ENCODE data around the gene ATG9A.

Gene ATG9A

DNA sequence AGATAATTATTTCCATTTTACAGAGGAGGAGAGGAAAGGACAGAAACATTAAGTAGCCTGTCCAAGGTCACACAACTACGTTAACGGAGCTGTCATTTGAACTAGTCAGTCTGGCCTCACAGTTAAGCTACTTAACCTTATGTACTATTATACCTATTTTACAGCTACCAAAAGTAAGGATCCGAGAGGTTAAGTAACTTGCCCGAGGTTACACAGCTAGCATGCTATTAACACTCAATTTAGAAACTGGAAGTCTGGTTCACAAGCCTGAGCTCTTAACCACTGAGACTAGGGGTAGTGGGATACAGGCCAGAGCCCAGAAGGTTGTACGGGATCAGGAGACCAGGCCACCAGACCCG lies 15.3 kb upstream of the ATG9A start:
- Histone ChIP-seq H4K20me1 (ENCODE audit: low read depth, low read length) (no peaks in the 10 kb centered on the region), H3K27ac (ENCODE audit: low read depth, low read length) (no peak overlapping the region), H3K79me2 (ENCODE audit: insufficient read depth, low read length) (0 out of 2 replicates have a peak, but pooled peaks cover under 1% of the 10 kb centered on the region), H2AFZ (ENCODE audit: low read depth, low read length, severe bottlenecking) (peak overlapping the region; percentile 93), H3K27me3 (ENCODE audit: low read length) (no peaks in the 10 kb centered on the region), H3K4me3 (ENCODE audit: insufficient read depth, low read length, poor library complexity, severe bottlenecking) (peak overlapping the region; percentile 79), H3K9ac (ENCODE audit: low read length) (peak overlapping the region; percentile 85), H3F3A (ENCODE audit: insufficient read depth) (peaks cover 3% of the 10 kb centered on the region; the same call in 1 of the 2 replicates), H3K36me3 (ENCODE audit: low read length) (no peaks in the 10 kb centered on the region), H3K9me2 (replicated peaks; ENCODE audit: insufficient read depth, low read length) (no peaks in the 10 kb centered on the region), H3K9me3 (ENCODE audit: insufficient read depth, low read length) (no peaks in the 10 kb centered on the region), H3K4me2 (ENCODE audit: low read depth, low read length, poor library complexity, severe bottlenecking) (peak overlapping the region; percentile 72)
- TF ChIP-seq, protein P1, sequence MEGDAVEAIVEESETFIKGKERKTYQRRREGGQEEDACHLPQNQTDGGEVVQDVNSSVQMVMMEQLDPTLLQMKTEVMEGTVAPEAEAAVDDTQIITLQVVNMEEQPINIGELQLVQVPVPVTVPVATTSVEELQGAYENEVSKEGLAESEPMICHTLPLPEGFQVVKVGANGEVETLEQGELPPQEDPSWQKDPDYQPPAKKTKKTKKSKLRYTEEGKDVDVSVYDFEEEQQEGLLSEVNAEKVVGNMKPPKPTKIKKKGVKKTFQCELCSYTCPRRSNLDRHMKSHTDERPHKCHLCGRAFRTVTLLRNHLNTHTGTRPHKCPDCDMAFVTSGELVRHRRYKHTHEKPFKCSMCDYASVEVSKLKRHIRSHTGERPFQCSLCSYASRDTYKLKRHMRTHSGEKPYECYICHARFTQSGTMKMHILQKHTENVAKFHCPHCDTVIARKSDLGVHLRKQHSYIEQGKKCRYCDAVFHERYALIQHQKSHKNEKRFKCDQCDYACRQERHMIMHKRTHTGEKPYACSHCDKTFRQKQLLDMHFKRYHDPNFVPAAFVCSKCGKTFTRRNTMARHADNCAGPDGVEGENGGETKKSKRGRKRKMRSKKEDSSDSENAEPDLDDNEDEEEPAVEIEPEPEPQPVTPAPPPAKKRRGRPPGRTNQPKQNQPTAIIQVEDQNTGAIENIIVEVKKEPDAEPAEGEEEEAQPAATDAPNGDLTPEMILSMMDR (IDR thresholded peaks at IDR 0.05; ENCODE audit: insufficient read depth, low read length, poor library complexity, severe bottlenecking), result no peak
- no peak for TF ChIP-seq EZH2phosphoT487 (conservative IDR thresholded peaks at IDR 0.05; ENCODE audit: low read length)

DNA sequence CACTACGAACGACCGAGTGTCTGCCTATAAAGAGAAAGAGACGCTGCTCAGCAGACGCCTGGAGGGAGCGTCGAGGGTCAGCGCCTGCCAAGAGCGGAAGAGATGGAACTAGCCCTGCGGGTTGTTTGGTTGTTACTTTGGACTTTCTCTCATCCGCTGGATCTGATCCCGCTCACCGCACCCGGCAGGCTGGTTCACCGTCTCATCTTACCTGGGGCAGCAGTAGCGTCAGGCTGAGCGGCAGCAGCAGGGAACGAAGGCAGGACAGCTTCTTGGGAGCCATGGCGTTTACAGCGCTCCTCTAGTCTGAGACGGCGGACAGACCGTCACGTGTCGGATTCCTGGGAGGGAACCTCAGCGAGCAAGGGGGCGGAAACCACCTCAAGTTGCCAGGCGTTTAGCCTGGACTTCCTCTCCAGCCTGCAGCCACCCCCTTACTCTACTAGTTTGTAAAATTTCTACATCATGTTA lies 13.9 kb upstream of the ATG9A start:
- no peak overlapping the region for H3K4me3 ChIP-seq (ENCODE audit: insufficient read depth, low read length, poor library complexity, severe bottlenecking)
- H3K9ac ChIP-seq (ENCODE audit: low read length), result no peak overlapping the region
- no peaks in the 10 kb centered on the region for H3K9me2 ChIP-seq (replicated peaks; ENCODE audit: insufficient read depth, low read length)
- H3K79me2 ChIP-seq (ENCODE audit: insufficient read depth, low read length), result no peaks in the 10 kb centered on the region
- H3K4me2 ChIP-seq (ENCODE audit: low read depth, low read length, poor library complexity, severe bottlenecking), result no peak overlapping the region
- no peak for TF ChIP-seq EZH2phosphoT487 (conservative IDR thresholded peaks at IDR 0.05; ENCODE audit: low read length)
- TF ChIP-seq, protein P1 (IDR thresholded peaks at IDR 0.05; ENCODE audit: insufficient read depth, low read length, poor library complexity, severe bottlenecking), result no peak
- H2AFZ ChIP-seq (ENCODE audit: low read depth, low read length, severe bottlenecking), result no peak overlapping the region
- no peaks in the 10 kb centered on the region for H4K20me1 ChIP-seq (ENCODE audit: low read depth, low read length)
- peaks cover 3% of the 10 kb centered on the region; the same call in 1 of the 2 replicates for H3F3A ChIP-seq (ENCODE audit: insufficient read depth)
- no peaks in the 10 kb centered on the region for H3K27me3 ChIP-seq (ENCODE audit: low read length)
- no peaks in the 10 kb centered on the region for H3K36me3 ChIP-seq (ENCODE audit: low read length)
- no peaks in the 10 kb centered on the region for H3K9me3 ChIP-seq (ENCODE audit: insufficient read depth, low read length)
- H3K27ac ChIP-seq (ENCODE audit: low read depth, low read length), result no peak overlapping the region

DNA sequence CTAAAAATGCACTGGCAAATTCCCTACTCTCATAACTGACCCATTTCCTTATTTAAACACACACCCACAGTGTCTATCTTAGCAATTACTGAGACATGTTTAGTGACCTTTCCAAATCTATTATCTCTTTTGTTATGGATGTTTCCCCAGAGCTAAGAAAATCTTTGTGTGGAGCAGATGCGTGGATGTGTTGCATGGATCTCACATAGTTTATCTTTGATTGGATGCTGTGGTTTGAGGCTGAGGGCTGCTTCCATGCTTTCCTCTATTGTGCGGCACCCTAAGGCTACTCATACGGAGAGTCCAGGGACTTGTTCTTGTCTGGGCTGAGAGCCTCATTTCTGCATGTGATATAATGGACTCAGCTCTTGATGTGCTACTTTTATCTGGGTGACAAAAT lies 4.9 kb upstream of the ATG9A start:
- 0 out of 2 replicates have a peak, but pooled peaks cover 7% of the 10 kb centered on the region for H3K36me3 ChIP-seq (ENCODE audit: low read length)
- no peaks in the 10 kb centered on the region for H3K9me3 ChIP-seq (ENCODE audit: insufficient read depth, low read length)

More for the DNA sequence above, 4.9 kb upstream of the ATG9A start:
- Histone ChIP-seq H3K79me2 (ENCODE audit: insufficient read depth, low read length) (peaks cover 15% of the 10 kb centered on the region), H3K4me3 (ENCODE audit: insufficient read depth, low read length, poor library complexity, severe bottlenecking) (no peak overlapping the region), H3K9me2 (replicated peaks; ENCODE audit: insufficient read depth, low read length) (no peaks in the 10 kb centered on the region), H3K4me2 (ENCODE audit: low read depth, low read length, poor library complexity, severe bottlenecking) (no peak overlapping the region), H3K9ac (ENCODE audit: low read length) (no peak overlapping the region), H3K27me3 (ENCODE audit: low read length) (no peaks in the 10 kb centered on the region), H2AFZ (ENCODE audit: low read depth, low read length, severe bottlenecking) (no peak overlapping the region), H4K20me1 (ENCODE audit: low read depth, low read length) (no peaks in the 10 kb centered on the region), H3F3A (ENCODE audit: insufficient read depth) (no peaks in the 10 kb centered on the region), H3K27ac (ENCODE audit: low read depth, low read length) (no peak overlapping the region)
- TF ChIP-seq, protein P1 (IDR thresholded peaks at IDR 0.05; ENCODE audit: insufficient read depth, low read length, poor library complexity, severe bottlenecking), result no peak
- TF ChIP-seq EZH2phosphoT487 (conservative IDR thresholded peaks at IDR 0.05; ENCODE audit: low read length), result no peak

Measured in SU-DHL-6 (cell line).